PC-9 (cell line): ENCODE data around the gene PSMD14.

Experiments
- EZH2 ChIP-seq: fragments of 200-600 bp; sonication (generic); IDR thresholded peaks from 2 replicates; pipeline ENCODE4 v1.8.0; 2017; ENCODE audit warnings: antibody characterized with exemption, low read depth
- TF ChIP-seq, protein P1 (sequence below): fragments of 200-600 bp; sonication (generic); conservative IDR thresholded peaks from 2 replicates; pipeline ENCODE4 v1.6.1; 2017; ENCODE audit warnings: mixed run types, antibody characterized with exemption, mild to moderate bottlenecking, moderate library complexity

DNA sequence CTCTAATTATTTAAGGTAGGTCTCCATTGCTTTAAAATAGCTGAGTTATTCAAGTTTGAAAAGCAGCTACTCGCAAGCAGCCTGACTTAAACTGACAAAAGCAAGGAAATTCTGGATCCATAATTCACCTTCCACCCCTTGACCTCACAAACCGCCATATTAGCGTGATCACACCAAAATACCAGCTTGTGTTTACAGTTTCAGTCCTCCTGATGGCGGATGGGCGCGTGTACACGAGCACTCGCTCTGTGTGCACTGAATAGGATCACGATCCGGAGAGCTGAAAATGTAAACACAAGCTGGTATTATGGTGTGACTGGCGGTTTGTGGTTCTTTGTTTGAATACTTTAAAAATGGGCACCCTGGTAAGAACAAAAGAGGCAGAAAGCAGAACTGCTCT is 42.4 kb upstream of the PSMD14 start:
- no peak for TF ChIP-seq EZH2
- TF ChIP-seq, protein P1, sequence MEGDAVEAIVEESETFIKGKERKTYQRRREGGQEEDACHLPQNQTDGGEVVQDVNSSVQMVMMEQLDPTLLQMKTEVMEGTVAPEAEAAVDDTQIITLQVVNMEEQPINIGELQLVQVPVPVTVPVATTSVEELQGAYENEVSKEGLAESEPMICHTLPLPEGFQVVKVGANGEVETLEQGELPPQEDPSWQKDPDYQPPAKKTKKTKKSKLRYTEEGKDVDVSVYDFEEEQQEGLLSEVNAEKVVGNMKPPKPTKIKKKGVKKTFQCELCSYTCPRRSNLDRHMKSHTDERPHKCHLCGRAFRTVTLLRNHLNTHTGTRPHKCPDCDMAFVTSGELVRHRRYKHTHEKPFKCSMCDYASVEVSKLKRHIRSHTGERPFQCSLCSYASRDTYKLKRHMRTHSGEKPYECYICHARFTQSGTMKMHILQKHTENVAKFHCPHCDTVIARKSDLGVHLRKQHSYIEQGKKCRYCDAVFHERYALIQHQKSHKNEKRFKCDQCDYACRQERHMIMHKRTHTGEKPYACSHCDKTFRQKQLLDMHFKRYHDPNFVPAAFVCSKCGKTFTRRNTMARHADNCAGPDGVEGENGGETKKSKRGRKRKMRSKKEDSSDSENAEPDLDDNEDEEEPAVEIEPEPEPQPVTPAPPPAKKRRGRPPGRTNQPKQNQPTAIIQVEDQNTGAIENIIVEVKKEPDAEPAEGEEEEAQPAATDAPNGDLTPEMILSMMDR = no peak
